Small intestine (tissue), 7 donors: Measurements from ENCODE around the gene CLIP2. TPM values are rescaled to one million over a fixed set of nuclear protein-coding genes. Genes with fewer than 3 reads are reported as not detected.

Source experiments
- DNase-seq, 2 donors: peaks; one replicate each; pipeline versions ENCODE4 v3.0.0 to v3.0.0-alpha.2; 2013
- FAIRE-seq: peaks from 2 replicates; lab custom pipeline; 2012; peaks lifted over from hg19 to GRCh38; lab: Jason Lieb, UNC
- H3K27ac ChIP-seq, 3 donors: one replicate each; pipeline ENCODE4 v1.5.1; 2013; ENCODE audit warnings: low read length in 2 of 3, mild to moderate bottlenecking in 2 of 3, control low read depth in 1 of 3, inconsistent platforms in 1 of 3, low read depth in 1 of 3, moderate library complexity in 1 of 3
- H3K27me3 ChIP-seq, 3 donors: one replicate each; pipeline ENCODE4 v1.6.1; 2013; ENCODE audit warnings: low read length in 3 of 3, inconsistent platforms in 1 of 3; ENCODE audit not compliant: control insufficient read depth in 3 of 3, insufficient read depth in 3 of 3
- H3K36me3 ChIP-seq, 3 donors: one replicate each; pipeline ENCODE4 v1.6.1; 2013; ENCODE audit warnings: low read length in 3 of 3, inconsistent platforms in 1 of 3, low read depth in 1 of 3, mild to moderate bottlenecking in 1 of 3, moderate library complexity in 1 of 3; ENCODE audit not compliant: control insufficient read depth in 3 of 3, insufficient read depth in 2 of 3
- H3K4me1 ChIP-seq, 3 donors: one replicate each; pipeline ENCODE4 v1.6.1; 2013; ENCODE audit warnings: low read length in 2 of 3, inconsistent platforms in 1 of 3, low read depth in 1 of 3, mild to moderate bottlenecking in 1 of 3, moderate library complexity in 1 of 3; ENCODE audit not compliant: control insufficient read depth in 3 of 3, insufficient read depth in 2 of 3
- H3K4me3 ChIP-seq, 3 donors: one replicate each; pipeline ENCODE4 v1.5.1; 2013; ENCODE audit warnings: low read length in 3 of 3, control low read depth in 1 of 3, inconsistent platforms in 1 of 3, low read depth in 1 of 3, mild to moderate bottlenecking in 1 of 3, moderate library complexity in 1 of 3
- H3K9me3 ChIP-seq, 2 donors: one replicate each; pipeline ENCODE4 v1.6.1; 2013; ENCODE audit warnings: low read depth in 1 of 2, low read length in 1 of 2; ENCODE audit not compliant: control insufficient read depth in 2 of 2, insufficient read depth in 1 of 2
- WGBS, 3 donors: extraction: QIAGEN DNeasy Blood & Tissue Kit; methylation state at CpG; one replicate each; pipeline ENCODE4 v1.1.7; 2013; 5-methylcytosine and 5-hydroxymethylcytosine counted together
- polyA plus RNA-seq, 4 donors: library from polyadenylated mRNA; stranded (reverse) in 3 of 4; unstranded in 1 of 4; fragments of 200-250 nt in 3 of 4; fragments of 120-200 nt in 1 of 4; gene quantifications; one replicate each; pipeline versions ENCODE4 v1.2.1 to v1.2.3, GENCODE V29; 2013
- donor health status: healthy with polysubstance abuse.
- donor health status: control.
- donor health status: control.
- donor health status: Bipolar disorder and iron deficiency.
- donor health status: healthy.

Gene CLIP2
- polyA plus RNA-seq, 4 donors = 11.3 to 25.9 (median 16.4) TPM

DNA sequence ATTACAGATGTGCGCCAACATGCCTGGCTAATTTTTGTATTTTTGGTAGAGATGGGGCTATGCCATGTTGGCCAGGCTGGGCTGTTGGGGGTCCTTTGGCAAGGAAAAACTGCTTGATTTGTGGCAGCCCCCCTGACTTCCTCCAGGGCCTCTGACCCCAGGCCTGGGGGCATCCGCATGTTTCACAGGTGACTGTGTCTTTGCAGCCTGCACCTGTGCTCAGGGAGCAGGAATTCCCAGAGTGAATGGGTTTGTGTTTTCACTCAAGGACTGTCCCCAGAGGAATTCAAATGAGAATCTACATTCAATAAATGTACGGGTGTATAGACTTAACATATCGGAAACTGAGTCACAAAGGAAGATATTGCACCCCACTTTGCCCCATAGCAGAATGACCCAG lies 11.6 kb upstream of the CLIP2 start:
- Histone ChIP-seq H3K27me3 (no peaks in the 10 kb centered on the region), H3K4me1 (peaks cover 0 to 7% (median 6%) of the 10 kb centered on the region in 3 donors), H3K9me3 (no peaks in the 10 kb centered on the region), H3K4me3 (no peak overlapping the region), H3K27ac (no peak overlapping the region), H3K36me3 (no peaks in the 10 kb centered on the region)
- WGBS, 3 donors = 94 to 97% (median 95%) methylated on average over 4 of the region's 4 CpGs
- no peak for FAIRE-seq
- DNase-seq = no peak

- H3K4me1 ChIP-seq = peaks cover 2 to 26% (median 6%) of the 10 kb centered on the region in 3 donors
- no peak overlapping the region for H3K4me3 ChIP-seq
- H3K36me3 ChIP-seq = no peaks in the 10 kb centered on the region
- H3K9me3 ChIP-seq = no peaks in the 10 kb centered on the region
- H3K27ac ChIP-seq = no peak overlapping the region
- no peak for FAIRE-seq
- WGBS, 3 donors = 81 to 88% (median 88%) methylated on average over 8 of the region's 8 CpGs
- DNase-seq = no peak
- no peaks in the 10 kb centered on the region for H3K27me3 ChIP-seq
Observed at GRCh38 chr7:74280985-74281384, 8.2 kb upstream of the CLIP2 start.

GRCh38 chr7:74282748-74283459 lies 6.3 kb upstream of the CLIP2 start:
- Histone ChIP-seq H3K27me3 (no peaks in the 10 kb centered on the region), H3K36me3 (no peaks in the 10 kb centered on the region), H3K27ac (no peak overlapping the region), H3K4me1 (peaks cover 2 to 36% (median 6%) of the 10 kb centered on the region in 3 donors), H3K4me3 (no peak overlapping the region), H3K9me3 (no peaks in the 10 kb centered on the region)
- DNase-seq (no peak), FAIRE-seq (no peak)
- 81 to 90% (median 84%) methylated on average over 14 of the region's 14 CpGs for WGBS, 3 donors

GRCh38 chr7:74283858-74284447 lies 5.3 kb upstream of the CLIP2 start:
- Histone ChIP-seq H3K27me3 (no peaks in the 10 kb centered on the region), H3K4me1 (peaks cover 2 to 46% (median 6%) of the 10 kb centered on the region in 3 donors), H3K9me3 (no peaks in the 10 kb centered on the region), H3K4me3 (no peak overlapping the region), H3K36me3 (no peaks in the 10 kb centered on the region), H3K27ac (peak overlapping the region; percentile 84 to 93 (median 92))
- DNase-seq (peak in 1 of 2 donors; percentile 25), FAIRE-seq (no peak)
- 56 to 71% (median 71%) methylated on average over 9 of the region's 9 CpGs for WGBS, 3 donors

DNA sequence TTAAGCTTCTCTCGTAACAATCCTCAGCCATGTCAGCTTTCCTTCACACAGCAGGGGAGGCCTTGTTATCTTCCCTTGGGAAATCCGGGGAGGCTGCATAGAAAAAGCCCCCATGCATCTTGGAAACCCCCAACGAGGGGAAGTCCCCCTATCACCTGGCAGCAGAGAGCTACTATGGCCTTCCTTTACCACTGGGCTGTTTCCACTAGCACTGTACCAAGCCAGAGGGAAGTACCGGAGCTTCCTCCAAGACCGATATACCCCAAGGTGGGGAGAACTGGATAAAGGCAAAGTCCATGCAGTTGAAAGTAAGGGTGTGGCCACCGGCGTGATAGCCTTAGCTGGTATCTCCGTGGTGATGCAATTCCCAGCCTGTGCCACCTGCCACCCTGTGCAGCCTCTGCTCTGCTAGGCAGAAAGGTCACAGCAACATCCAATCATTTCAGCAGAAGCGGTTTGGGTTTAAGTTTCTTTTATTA lies 4.4 kb upstream of the CLIP2 start:
- no peaks in the 10 kb centered on the region for H3K9me3 ChIP-seq
- H3K27me3 ChIP-seq = peaks cover 0 to under 1% (median 0%) of the 10 kb centered on the region in 3 donors
- peaks cover 2 to 45% (median 3%) of the 10 kb centered on the region in 3 donors for H3K4me1 ChIP-seq
- WGBS, 3 donors = 11 to 42% (median 24%) methylated on average over 9 of the region's 9 CpGs
- peak; percentile 94 to 99 for DNase-seq
- H3K36me3 ChIP-seq = no peaks in the 10 kb centered on the region
- no peak for FAIRE-seq
- H3K27ac ChIP-seq = peak overlapping the region; percentile 84 to 93 (median 92)
- H3K4me3 ChIP-seq = no peak overlapping the region

- Histone ChIP-seq H3K4me1 (peaks cover 0 to 55% (median 2%) of the 10 kb centered on the region in 3 donors), H3K27ac (no peak overlapping the region), H3K27me3 (peaks cover 0 to 6% (median 0%) of the 10 kb centered on the region in 3 donors), H3K36me3 (no peaks in the 10 kb centered on the region), H3K9me3 (no peaks in the 10 kb centered on the region), H3K4me3 (no peak overlapping the region)
- DNase-seq (no peak), FAIRE-seq (no peak)
- WGBS, 3 donors = 81% methylated on average over 11 of the region's 11 CpGs
Observed at GRCh38 chr7:74286131-74286530, 3.1 kb upstream of the CLIP2 start.

DNA sequence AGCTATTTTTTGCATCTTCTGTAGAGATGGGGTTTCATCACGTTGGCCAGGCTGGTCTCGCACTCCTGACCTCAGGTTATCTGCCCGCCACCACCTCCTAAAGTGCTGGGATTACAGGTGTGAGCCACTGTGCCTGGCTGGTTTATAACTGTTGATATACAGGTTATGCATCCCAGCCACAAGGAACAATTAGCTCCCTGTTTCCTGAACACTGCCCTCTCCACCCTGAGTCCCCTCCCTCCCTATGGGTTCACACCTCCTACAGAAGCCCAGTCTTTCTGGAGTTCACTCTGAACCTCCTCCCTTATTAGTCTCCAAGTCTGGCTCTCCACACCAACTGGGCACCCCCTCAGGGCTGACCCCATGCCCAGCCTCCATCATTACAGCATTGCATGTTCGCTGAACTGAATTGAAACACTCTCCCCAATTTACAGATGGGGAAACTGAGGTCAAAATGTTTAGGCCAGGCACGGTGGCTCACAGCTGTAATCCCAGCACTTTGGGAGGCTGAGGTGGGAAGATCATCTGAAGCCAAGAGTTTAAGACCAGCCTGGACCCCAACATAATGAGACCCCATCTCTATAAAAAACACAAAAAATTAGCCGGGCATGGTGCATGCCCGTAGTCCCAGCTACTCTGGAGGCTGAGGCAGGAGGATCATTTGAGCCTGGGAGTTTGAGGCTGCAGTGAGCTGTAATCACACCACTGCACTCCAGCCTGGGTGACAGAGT lies 1.7 kb upstream of the CLIP2 start:
- no peak for FAIRE-seq
- WGBS, 3 donors = 48 to 71% (median 48%) methylated on average over 7 of the region's 7 CpGs
- Histone ChIP-seq H3K36me3 (no peaks in the 10 kb centered on the region), H3K27ac (peak overlapping the region in 2 of 3 donors; percentile 6 to 74), H3K9me3 (no peaks in the 10 kb centered on the region), H3K27me3 (peaks cover 0 to 6% (median 0%) of the 10 kb centered on the region in 3 donors), H3K4me1 (peaks cover 0 to 66% (median 2%) of the 10 kb centered on the region in 3 donors), H3K4me3 (no peak overlapping the region)
- peak; percentile 64 to 91 for DNase-seq
